HG03196 (cell line): ENCODE measurements around the gene NYAP2.

Source experiments
- ATAC-seq: cut with Tn5 transposase; IDR thresholded peaks from one replicate; pipeline ENCODE4 v1.9.1; 2021; ENCODE audit not compliant: unreplicated experiment

Gene NYAP2

DNA sequence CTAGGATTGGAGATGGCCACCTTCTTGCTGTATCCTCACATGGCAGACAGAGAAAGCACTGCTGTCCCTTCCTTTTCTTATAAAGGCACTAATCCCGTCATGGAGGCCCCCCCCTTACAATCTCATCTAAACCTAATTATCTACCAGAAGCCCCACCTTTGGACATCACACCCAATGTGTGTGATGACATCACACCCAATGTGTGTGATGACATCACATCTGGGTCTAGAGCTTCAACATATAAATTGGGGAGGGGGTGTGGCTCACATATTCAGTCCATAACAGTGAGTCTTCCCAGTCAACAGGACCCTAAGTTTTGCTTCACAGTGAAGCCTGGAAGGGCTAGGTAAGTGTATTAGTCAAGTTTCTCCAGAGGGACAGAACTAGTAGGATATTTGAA lies 213.1 kb downstream of the NYAP2 start:
- ATAC-seq, result no peak

- ATAC-seq, result no peak
Observed at GRCh38 chr2:225614915-225615314, 215.4 kb downstream of the NYAP2 start.

DNA sequence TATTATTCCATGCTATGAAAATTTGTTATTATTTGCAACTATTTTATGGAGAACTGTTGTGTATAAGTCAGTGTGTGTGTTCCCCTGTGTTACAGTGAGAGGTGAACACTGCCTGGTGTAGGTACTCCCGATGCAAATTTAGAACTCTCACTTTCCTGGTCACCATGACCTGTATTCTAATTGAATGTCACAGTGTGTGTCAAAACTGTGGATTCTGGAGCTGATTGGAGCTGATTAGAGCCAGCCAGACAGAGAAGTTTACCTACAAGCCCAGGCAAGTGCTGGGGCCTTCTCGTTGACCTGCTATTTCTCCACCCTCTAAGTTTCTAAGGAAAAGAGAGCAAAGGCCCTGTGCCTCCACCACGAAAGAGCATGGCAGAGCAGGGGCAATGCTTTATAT lies 216.0 kb downstream of the NYAP2 start:
- no peak for ATAC-seq

DNA sequence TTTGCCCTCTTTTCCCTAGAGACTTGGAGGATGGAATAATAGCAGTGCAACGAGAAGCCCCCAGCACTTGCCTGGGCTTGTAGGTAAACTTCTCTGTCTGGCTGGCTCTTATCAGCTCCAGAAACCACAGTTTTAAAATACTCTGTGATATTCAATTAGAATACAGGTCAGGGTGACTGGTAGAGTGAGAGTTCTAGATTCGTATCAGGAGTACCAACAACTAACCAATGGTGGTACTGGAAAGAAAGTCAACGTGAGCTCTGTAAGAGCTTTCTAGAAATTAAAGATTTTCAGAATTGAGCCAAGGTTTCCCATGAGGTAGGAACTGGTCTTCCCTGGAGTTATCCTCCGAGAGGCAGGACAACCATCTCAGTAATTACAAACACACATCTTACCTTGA lies 216.9 kb downstream of the NYAP2 start:
- ATAC-seq, result no peak

DNA sequence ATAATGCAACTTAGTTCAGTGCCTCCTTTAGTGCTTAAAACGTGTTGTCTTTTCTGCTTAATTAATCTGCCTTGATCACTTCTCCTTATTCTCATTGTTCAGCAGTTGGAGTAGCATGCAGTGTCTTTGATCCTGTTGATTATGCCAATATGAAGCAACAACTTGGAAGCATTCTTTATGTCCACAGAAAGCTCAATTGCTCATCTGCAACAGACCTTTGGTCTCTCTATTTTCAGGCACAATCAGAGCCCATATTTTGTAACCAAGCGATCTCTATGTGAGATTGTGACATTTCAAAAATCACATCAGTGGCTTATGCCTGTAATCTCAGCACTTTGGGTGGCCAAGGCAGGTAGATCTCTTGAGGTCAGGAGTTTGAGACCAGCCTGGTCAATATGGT lies 217.3 kb downstream of the NYAP2 start:
- no peak for ATAC-seq

- no peak for ATAC-seq
Observed at GRCh38 chr2:225620227-225620626, 220.7 kb downstream of the NYAP2 start.

DNA sequence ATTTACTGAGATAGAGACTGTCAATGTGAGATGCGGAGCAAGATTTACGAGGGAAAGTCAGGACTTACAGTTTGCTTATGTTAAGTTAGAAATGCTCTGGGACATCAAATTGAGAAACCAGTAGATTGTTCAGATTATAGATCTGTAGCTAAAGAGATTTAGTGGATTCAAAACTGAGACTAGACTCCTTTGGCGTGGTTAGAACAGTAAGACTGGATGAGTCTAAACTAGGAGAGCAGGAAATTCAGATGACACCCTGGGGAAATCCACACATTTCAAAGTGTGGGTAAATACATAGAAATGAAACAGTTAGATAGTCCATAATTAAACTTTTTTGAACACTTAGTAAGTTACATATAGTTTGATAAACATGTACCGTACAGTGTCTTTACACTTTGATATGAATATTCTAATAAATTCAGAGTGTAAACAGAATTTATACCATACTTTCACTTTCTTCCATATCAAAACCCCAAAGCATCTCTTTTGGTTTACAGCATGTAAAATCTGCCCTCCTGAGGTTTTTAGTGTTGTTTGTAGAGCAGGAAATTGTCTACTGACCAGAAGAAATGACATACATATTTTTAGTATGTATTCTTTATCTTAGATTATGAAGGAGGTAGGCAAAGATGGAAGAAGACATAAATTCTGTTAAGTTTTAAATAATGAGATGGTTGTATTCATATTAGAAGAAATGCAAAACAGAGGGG lies 231.5 kb downstream of the NYAP2 start:
- no peak for ATAC-seq

DNA sequence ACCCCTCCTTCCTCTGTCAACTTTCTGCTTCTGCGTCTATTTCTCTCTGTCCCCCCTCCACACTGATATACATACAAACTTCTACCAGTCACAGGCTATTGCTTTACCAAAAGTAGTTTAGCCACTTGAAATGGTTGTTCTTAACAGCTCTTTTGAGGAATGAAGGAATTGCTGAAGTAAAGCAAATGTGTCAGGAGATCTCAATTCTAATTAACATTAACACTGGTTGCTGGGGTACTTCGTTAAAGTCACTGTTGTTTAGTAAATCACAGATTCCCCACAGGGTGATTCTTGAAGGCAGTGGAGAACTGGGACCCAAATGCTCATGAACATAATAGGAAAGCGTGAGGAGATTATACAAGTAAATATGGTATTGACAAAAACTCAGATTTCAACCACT lies 232.8 kb downstream of the NYAP2 start:
- ATAC-seq, result no peak

DNA sequence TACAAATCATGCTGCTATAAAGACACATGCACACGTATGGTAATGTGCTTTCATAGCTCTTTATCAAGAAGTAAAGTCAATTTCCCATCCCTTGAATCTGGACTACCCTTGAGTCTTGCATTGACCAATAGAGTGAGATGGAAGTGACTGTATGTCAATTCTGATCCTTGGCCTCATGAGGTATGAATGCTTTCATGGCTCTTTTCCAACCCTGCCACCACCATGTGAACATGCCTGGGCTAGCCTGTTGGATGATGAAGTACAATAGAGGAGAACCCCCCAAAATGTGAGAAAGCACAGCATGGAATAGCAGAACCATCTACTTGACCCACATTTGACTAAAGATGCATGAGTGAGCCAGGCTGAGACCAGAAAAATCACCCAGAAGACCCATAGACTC lies 237.0 kb downstream of the NYAP2 start:
- ATAC-seq, result no peak

DNA sequence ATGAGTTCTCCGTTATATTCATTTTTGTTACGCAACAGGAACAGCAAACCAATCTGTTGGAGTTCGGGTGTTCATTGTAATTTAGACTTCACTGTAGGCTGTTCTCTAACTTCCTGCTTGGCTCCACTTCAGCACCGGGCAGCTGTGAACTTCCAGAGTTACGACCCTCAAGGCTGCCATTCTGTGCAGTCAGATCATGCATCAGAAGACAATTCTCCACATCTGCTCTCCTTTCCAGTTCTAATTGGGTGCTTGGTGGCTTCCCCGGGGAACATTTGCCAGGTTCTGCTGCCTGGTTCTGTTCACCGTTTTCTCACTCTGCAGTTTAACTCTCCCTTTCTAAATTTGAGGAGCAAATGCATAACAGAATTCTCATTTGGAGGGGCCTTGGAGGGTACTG lies 237.7 kb downstream of the NYAP2 start:
- ATAC-seq, result no peak

- ATAC-seq, result no peak
Observed at GRCh38 chr2:225640550-225640949, 241.0 kb downstream of the NYAP2 start.

DNA sequence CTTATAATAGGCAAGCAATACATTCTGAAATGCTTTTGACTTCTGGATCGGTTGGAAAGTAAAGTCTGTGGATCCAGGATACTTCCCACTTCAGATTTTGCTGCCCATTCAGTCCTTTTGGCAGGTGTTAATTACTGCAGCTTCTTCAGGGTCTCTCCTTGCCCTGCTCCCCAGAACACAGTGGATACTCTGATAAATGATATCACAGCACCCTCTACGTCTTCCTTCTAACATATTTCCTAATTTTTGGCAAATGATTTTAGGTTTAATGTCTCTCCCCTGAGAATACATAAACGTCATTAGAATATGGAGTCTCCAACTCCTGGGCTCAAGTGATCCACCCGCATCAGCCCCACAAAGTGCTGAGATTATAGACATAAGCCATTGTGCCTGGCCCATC lies 249.8 kb downstream of the NYAP2 start:
- ATAC-seq, result no peak

DNA sequence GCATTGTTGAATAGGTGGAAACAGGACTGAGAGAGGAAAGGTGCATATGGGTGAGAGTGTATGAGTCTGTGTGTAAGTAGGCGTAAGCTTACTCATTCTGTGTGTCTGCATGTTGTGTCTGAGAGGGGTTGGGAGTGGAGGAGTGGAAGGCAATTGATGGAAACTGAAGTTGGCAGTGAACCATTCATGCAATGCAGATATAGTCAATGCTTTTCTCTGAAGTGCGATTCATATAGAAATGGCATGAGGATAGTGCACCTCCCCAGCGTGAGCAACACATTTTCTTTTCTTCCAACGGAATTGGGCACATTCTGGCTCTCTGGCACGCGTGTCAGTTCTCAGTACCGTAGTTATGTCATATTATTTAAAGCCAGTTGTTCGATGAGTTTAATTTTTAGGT lies 250.5 kb downstream of the NYAP2 start:
- ATAC-seq, result no peak

- peak; percentile 81 for ATAC-seq
Observed at GRCh38 chr2:225660262-225661131, 261.0 kb downstream of the NYAP2 start.

- ATAC-seq, result no peak
Observed at GRCh38 chr2:225662101-225662500, 262.6 kb downstream of the NYAP2 start.

- no peak for ATAC-seq
Observed at GRCh38 chr2:225667445-225667844, 267.9 kb downstream of the NYAP2 start.

- ATAC-seq, result peak; percentile 91
Observed at GRCh38 chr2:225668606-225669266, 269.2 kb downstream of the NYAP2 start.

DNA sequence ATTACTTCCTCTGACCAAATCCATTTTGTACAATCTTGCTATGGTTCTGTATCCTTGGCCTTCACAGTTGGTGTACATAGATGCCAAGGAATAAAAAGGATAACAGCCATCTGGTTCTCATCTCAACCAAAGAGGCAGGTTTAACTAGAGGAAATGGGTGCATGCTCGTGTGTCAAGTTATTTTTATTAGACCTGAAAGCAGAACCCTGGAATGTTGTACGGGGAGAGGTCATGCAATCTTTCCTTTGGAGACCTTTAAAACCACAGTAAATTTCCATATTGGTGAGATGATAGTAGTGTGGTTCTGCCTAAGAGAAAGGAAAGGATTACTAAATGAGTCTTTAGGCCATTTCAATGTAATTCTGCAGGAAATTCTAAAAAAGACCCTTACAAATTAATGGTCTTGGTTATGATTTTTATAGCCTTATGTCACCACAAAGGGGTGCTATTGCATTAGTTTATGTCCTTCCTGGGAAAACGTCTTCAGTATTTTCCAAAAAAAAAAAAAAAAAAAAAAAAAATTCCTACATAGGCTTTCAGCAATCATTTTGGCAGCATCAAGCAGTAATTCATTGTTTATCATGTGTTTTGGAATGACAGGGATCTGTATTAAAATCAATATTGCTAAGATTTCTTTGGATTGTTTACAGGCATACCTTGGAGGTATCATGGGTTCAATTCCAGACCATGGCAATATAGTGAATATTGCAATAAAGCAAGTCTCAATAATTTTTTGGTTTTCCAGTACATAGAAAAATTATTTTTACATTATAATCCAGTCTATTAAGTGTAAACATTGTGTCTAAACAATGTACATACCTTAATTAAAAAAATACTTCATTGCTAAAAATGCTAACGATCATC lies 270.8 kb downstream of the NYAP2 start:
- no peak for ATAC-seq

DNA sequence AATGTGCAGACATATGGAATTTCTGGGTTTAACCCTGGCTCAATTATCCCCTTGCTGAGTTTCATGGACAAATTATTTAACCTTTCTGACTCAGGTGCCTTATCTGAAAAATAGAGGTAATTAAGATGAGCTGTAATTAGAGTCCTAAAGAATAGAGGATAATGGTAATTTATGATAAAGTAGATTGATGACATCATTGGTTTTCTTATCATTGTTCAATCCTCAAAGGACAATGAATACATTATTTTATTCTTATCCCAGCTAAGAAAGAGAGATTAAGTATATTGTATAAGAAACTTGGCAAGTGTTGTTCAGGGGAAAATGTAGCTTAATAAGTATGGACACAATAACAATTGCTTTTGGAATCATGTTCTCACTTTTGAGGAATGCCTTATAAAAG lies 279.3 kb downstream of the NYAP2 start:
- no peak for ATAC-seq

GRCh38 chr2:225683258-225683657 lies 283.7 kb downstream of the NYAP2 start:
- ATAC-seq, result no peak

GRCh38 chr2:225690153-225690552 lies 290.6 kb downstream of the NYAP2 start:
- no peak for ATAC-seq
